Muscle of arm (tissue), 14 donors: ENCODE results near the gene OR56A3. TPM values are rescaled to one million over a fixed set of nuclear protein-coding genes. Genes with fewer than 3 reads are reported as not detected.
"Not testable (repeated sequence)": the region's sequence is repeated elsewhere in the genome, so short reads cannot be mapped to it uniquely, and the experiment has no call there.

Experiments
- DNase-seq: peaks from one replicate; pipeline ENCODE4 v3.0.0-alpha.2; 2013
- long read RNA-seq, 11 donors: transcript quantifications; one replicate each; lab custom pipeline, GENCODE V29; 2026
- polyA plus RNA-seq, 12 donors: library from polyadenylated mRNA; unstranded; fragments of 120-200 nt; gene quantifications; one replicate each; pipeline ENCODE4 v1.2.1, GENCODE V29; 2013; ENCODE audit not compliant: insufficient read length in 12 of 12

Gene OR56A3, protein sequence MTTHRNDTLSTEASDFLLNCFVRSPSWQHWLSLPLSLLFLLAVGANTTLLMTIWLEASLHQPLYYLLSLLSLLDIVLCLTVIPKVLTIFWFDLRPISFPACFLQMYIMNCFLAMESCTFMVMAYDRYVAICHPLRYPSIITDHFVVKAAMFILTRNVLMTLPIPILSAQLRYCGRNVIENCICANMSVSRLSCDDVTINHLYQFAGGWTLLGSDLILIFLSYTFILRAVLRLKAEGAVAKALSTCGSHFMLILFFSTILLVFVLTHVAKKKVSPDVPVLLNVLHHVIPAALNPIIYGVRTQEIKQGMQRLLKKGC
- not detected for polyA plus RNA-seq
- long read RNA-seq, donor 1 = 0 reads
- long read RNA-seq, donor 2 = 0 reads
- long read RNA-seq, donor 3 = 0 reads
- long read RNA-seq, donor 4 = 0 reads
- long read RNA-seq, donor 5 = 0 reads
- long read RNA-seq, donor 6 = 0 reads
- long read RNA-seq, donor 7 = 0 reads
- long read RNA-seq, donor 8 = 0 reads
- long read RNA-seq, donor 9 = 0 reads
- long read RNA-seq, donor 10 = 0 reads
- long read RNA-seq, donor 11 = 0 reads

DNA sequence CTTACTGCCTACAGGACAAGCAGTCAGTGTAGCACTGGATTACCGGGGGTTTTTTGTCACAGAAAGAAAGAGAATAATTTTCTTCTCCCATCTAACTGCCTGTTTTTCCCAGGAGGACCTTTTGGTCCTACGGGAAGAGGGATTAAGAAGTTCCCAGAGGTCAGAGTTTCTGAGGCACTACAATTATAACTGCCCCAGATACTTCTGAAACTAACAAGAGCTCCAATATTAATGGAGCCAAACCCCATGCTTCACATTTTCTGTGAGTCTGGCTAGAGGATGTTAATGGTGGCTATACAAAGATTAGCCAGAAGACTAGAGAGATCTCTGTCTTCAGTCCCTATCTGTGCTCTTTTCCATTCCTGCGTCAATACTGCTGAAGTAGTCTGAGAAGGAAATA lies at the start of gene OR56A3:
Gene OR56A3 (plus strand): TSS at position 301 of the 400 bp plus-strand sequence. CDS start 5,096 bp downstream, outside the sequence.
- no peak for DNase-seq

DNA sequence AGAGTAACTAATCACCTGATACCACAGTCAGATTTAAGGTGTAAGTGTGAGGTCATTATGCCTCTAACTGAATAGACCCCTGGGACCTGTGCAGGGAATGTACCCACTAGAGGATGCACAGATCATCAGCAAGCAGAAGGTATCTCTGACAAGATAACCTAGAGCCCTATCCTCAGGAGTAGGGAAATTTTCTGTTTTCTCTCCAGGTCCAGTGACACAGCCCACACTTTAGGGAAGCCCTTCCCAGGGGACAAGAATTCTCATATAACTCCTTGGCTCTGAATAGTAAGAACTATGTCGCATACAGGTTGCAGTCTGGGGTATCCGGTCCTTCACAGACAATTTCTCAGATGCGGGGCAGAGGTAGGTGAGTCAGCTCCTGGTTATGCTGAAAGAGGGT lies 49.1 kb upstream of the OR56A3 start, which contains the start of gene OR52E5:
Gene OR52E5 (plus strand): TSS at position 301 of the 400 bp plus-strand sequence. CDS start 7,569 bp downstream, outside the sequence.
- no peak for DNase-seq

DNA sequence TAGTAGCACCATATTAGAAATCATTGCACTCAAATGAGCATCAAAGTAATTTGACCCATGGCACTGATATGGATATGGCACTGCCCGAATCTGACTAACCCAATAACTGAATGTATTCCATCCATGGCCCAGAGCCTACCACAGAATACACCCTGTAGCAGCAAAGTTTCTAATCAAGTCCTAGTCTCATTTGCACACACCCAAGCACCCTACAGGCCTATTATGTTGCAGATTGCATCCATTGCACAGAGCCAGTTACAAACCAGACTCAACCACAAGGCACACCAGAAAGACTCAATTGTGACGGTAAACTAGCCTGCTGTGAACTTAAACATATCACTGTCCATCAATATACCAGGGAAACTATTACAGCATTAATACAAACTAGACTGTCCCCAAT lies 42.5 kb upstream of the OR56A3 start:
- DNase-seq = no peak

DNA sequence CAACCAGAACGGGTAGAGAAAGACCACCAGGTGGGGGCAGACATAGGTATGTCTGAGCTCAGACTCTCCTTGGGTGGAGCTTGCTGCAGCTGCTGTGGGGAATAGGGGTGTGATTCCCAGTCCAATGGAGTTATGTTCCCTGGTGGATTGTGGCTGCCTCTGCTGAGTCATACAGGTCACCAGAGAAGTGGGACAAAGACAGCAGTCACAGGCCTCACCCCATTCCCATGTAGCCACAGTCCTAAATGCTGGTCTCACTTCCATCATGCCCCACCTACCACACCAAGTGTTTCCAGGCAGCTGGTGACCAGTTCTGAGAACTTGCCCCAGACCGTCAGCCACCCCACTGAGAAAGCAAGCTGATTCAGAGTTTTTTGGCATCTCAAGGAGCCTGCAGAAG lies 31.5 kb upstream of the OR56A3 start:
- DNase-seq = no peak

DNA sequence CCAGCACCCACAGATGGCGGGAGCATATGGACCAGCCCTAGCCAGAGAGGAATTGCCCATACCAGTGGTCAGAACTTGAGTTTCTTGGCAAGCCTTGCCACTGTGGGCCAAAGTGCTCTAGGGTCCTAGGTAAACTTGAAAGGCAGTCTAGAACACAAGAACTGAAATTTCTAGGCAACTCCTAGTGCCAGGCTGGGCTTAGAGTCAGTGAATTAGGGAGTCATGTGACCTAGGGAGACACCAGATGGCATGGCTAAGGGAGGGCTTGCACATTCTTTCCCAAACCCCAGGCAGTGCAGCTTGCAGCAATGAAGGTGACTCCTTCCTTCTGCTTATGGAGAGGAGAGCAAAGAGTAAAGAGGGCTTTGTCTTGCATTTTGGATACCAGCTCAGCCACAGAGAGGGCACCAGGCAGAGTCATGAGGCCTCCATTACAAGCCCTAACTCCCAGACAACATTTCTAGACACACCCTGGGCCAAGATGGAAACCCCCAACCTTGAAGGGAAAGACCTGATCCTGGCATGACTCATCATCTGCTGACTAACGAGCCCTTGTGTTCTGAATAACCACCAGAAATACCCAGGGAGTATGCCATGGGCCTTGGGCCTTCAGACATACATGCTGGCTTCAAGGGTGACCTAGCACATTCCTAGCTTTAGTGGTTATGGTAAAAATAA lies 19.2 kb upstream of the OR56A3 start:
- DNase-seq = no peak

DNA sequence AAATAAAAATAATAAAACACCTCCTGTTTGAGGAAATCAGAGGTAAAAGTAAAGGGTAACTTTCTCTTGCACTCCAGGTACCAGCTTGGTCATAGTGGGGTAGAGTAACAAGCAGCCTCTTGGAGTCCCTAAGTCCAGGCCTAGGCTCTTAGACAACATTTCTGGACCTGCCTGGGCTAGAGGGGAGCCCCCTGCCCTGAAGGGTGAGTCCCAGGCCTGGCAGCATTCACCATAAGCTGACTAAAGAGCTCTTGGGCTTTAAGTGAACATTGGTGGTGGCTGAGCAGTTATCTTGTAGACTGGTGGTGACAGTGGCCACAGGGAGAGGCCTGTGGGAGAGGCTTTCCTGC lies 18.6 kb upstream of the OR56A3 start:
- DNase-seq = no peak

DNA sequence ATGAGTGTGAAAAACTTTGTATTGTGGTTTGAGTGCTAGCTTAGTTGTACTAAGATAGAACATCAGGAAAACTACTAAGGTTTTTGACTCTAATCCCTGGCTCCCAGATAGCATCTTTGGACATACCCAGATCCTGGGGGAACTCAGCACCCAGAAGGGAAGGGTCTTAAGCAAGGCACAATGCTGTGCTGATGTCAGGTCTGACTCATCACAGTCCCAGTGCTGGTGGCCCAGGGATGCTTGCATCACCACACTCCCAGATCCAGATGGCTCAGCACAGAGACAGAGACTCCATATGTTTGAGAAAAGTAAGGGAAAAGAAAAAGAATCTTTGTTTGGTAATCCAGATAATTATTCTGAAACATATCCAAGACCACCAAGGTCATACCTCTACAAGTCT lies 18.3 kb upstream of the OR56A3 start:
- no peak for DNase-seq

DNA sequence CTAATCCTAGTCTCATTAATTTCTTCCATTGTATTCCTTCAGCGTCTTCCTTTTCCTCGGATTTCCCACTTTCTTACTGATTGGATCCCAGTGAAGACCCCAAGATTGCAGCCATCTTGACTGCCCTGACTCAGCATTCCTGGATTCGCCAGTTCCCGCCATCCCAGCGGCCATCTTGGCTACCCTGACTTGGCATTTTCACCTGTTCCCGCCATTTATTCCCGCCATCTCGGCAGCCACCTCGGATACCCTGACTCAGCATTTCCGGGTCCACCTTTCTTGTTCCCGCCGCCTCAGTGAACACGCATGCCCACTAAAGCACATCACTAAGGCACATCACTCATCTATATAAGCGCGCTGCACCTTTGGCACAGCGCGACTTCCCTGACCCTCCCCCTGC lies 13.8 kb upstream of the OR56A3 start:
- no peak for DNase-seq

DNA sequence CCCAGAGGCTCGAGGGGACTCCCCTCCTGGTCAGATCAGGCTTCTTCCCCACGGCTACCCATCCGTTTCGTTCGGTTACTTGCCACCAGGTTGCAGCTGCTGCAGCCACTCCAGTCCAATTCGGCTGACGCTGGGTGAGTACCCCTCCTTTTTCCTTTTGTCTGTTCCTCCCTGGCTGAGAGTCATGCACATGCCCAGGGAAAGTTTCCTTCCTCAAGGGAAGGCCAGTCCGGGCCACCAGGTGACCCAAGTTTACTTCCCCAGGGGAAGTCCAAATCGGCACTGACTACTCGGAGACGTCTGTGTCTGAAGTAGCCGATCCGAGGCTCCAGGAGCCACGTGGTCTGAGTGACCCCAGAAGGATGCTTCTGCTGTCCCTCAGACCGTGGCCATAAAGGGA lies 13.2 kb upstream of the OR56A3 start:
- no peak for DNase-seq

DNA sequence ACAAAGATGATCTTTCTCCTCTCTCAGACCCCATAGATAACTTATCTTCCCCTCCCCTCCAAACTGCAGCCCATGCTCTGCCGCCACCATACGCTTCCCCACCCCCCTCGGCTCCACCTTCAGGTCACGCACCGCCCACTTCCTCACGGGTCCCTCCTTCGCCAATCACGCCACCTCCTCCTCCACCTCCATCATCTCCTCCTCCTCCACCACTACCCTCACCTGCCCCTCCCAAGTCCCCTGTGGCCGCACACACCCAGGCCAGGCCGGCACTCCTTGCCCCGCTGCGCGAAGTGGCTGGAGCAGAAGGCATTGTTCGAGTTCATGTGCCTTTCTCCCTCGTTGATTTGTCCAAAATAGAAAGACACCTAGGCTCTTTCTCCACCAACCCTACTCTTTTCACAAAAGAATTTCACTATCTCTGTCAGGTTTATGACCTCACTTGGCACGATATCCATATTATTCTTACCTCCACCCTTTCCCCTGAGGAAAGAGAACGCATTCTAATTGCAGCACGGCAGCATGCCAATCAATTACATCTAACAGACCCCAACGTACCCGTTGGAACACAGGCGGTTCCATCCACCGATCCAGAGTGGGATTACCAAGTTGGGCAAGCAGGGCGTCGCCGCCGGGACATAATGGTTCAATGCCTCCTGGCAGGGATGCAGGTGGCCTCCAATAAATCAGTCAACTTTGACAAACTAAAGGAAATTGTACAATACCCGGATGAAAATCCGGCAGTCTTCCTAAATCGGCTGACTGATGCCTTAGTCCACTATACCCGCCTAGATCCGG lies 12.3 kb upstream of the OR56A3 start:
- DNase-seq = no peak

DNA sequence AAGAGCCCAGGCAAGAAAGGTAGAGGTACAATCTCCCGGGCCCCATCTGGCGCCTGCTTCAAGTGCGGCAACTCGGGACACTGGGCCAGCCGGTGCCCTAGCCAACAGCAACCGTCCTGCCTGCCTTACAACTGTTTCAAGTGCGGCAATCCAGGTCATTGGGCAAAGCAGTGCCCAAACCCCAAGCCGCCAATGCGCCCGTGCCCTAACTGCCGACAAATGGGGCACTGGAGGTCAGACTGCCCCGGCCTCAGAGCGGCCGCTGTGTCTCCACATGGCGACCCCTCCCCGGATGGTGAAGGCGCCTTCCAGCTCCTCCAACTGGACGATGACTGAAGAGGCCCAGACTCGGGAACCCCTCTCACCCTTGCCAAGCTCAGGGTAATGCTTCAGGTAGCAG lies 11.4 kb upstream of the OR56A3 start:
- no peak for DNase-seq

DNA sequence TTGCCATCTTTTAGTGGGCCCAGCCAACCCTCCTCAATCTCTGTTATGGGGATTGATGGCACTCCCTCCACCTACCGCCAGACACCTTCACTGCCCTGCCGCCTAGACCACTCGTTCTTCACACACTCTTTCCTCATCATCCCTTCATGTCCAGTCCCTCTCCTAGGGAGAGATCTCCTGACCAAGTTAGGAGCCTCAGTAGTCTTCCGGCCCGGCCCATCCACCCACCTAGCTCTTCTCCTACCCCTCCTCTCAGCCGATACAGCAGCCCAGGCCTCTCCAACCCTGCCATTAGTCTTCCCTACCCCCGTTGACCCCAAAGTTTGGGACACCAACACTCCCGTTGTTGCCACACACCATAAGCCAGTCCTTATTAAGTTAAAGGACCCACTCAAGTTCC lies 11.0 kb upstream of the OR56A3 start:
- no peak for DNase-seq

DNA sequence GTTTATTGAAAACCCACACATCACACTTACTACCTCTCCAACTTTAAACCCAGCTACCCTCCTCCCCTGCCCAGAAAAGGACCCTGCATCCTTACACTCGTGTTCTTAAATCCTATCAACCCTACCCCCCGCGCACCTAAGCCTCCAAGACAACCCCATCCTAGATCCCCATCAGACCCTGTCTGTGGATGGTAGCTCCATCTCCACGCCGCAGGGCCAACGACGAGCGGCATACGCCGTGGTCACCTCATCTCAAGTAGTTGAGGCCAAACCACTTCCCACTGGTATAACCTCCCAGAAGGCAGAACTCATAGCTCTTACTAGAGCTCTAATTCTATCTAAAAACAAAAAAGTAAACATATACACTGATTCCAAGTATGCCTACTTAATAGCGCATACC lies 9.4 kb upstream of the OR56A3 start:
- DNase-seq = no peak

DNA sequence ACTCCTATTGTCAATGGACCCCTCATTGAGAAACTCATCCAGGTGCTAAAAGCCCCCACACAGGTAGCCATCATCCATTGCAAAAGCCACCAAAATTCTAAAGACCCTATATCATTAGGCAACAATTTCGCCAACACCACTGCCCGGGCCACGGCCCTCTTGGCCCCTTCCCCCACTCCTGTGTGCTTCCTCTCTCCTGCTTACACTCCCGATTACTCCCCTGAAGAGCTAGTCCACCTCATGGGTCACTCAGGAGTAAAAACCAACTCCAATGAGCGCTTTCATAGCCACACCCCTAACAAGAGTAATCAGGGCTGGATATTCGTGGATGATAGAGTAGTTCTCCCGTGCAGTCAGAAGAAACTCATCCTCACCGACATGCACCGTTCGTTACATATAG lies 8.9 kb upstream of the OR56A3 start:
- DNase-seq = no peak

DNA sequence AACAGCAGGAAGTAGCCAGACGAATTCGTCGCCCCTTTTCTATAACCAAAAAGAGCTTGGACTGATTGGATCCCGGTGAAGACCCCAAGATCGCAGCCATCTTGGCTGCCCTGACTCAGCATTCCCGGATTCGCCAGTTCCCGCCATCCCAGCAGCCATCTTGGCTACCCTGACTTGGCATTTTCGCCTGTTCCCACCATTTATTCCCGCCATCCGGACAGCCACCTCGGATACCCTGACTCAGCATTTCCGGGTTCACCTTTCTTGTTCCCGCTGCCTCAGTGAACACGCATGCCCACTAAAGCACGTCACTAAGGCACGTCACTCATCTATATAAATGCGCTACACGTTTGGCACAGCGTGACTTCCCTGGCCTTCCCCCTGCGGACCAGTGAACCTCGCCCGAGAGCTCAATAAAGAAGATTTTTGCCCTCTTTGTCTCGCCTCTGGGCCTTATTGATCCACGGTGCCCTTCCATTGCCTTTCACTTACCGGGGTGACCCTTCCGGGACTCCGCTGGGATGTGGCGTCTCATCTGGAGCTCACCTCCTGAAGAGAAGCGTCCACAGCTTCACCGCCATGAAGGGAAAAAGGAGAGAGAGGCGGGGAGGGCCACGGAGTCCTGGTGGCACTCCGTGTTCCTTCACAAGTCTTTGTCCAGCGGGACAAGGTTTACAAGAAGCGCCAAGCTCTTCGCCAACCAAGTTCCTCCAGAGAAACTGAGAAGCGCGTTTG lies 4.0 kb upstream of the OR56A3 start:
- no peak for DNase-seq

DNA sequence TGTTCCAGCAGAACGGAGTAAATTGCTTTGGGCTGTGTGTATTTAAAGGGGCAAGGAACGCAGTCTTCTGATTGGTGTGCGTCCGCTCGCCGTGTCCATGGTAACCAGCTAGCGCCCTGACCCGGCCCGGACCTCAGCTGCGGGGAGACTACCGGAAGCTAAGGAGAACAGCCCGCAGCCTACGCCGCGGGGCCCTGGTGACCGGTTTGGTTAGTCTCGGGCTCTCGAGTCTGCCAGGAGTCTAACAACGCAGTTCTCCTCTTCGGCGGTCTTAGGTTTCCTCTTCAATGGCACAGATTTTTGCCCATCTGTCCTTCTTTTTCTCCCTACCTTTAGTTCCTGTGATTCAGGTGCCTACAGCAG lies 3.5 kb upstream of the OR56A3 start:
- no peak for DNase-seq

DNA sequence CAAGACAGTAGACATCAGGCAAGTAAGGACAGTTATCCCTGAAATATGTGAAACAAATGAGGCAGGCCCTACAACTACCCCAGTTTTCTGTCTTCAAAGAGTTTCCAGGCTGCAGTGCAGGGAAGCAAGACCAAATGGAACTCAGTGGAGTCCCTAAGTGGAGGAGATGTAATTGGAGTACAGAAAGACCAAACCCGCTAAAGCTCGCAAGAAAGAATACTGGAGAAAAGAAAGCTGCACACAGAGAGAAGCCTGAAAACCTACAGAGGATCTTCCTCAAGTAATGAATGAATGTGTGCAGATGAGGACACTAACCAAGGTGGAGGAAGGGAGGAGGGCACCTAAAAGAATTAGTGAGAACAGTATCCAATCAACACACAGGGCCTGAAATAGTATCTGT lies 1.3 kb upstream of the OR56A3 start:
- DNase-seq = no peak

DNA sequence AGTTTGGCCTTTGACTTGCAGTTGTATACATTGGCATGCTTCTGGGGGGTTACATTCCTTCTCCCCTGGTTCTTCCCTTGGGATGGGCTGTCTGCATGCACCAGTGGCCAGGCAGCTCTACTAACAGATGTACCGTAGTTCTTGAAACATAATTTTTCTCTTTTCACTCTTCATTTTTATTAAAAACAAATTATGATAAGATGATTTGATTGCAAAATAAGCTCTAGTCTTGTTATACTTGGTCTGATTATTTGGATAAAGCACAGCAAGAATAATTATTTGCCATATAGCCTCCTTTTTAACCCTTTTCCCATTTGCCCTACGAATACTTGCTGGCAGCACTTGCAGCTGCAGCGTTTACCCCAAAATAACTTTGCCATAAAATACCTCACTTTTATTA lies 13.5 kb downstream of the OR56A3 start:
- no peak for DNase-seq

DNA sequence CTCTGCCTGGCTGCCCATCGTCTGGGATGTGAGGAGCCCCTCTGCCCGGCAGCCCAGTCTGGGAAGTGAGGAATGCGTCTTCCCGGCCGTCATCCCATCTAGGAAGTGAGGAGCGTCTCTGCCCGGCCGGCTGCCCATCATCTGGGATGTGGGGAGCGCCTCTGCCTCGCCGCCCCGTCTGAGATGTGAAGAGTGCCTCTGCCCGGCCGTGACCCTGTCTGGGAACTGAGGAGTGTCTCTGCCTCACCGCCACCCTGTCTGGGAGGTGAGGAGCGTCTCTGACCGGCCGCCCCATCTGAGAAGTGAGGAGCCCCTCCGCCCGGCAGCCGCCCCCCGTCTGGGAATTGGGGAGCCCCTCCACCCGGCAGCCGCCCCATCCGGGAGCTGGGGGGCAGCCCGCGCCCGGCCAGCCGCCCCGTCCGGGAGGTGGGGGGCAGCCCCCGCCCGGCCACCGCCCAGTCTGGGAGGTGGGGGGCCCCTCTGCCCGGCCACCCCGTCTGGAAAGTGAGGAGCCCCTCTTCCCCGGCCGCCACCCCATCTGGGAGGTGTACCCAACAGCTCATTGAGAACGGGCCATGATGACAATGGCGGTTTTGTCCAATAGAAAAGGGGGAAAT lies 18.8 kb downstream of the OR56A3 start:
- not testable (repeated sequence) for DNase-seq

DNA sequence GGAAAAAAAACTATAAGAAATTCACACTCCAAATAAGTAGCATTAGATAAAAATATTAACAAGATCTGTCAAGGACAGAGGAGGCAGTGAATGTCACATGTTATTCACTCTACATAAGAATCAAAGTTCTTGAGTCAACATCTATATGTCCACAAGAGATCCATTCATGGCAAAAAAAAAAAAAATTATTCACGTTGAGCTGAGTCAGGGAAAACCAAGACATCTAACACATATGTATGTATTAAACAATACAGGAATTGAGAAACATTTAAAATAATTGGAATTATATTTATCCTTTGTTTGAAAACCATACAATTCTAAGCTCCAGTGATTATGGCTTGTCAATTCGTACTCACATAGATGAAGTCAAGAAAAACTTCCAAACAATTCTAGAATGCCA lies 24.9 kb downstream of the OR56A3 start:
- DNase-seq = no peak

DNA sequence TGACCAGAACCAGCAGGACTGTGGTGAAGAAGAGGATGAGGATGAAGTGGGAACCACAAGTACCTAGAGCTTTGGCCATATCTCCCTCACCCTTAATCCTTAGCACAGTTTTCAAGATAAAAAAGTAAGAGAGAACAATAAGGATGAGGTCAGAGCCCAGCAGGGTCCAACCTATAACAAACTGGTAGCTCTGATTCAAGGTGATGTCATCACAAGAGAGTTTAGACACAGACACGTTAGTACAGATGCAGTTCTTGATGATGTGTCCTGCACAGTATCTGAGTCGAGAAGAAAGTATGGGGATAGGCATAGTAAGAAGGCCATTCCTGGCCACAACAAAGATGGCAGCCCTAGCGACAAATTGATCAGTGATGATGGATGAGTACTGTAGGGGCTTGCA lies 25.7 kb downstream of the OR56A3 start:
- no peak for DNase-seq
